ENCODE measurements around the gene CDH23.

- TF ChIP-seq, protein P1, sequence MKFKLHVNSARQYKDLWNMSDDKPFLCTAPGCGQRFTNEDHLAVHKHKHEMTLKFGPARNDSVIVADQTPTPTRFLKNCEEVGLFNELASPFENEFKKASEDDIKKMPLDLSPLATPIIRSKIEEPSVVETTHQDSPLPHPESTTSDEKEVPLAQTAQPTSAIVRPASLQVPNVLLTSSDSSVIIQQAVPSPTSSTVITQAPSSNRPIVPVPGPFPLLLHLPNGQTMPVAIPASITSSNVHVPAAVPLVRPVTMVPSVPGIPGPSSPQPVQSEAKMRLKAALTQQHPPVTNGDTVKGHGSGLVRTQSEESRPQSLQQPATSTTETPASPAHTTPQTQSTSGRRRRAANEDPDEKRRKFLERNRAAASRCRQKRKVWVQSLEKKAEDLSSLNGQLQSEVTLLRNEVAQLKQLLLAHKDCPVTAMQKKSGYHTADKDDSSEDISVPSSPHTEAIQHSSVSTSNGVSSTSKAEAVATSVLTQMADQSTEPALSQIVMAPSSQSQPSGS (IDR thresholded peaks at IDR 0.05; ENCODE audit: low read length) = no peak
- 0 out of 2 replicates have a peak, but pooled peaks have one; percentile 24 for TF ChIP-seq CHD2 (IDR thresholded peaks at IDR 0.05; ENCODE audit: borderline replicate concordance, low read depth, low read length)
- TF ChIP-seq, protein P2, sequence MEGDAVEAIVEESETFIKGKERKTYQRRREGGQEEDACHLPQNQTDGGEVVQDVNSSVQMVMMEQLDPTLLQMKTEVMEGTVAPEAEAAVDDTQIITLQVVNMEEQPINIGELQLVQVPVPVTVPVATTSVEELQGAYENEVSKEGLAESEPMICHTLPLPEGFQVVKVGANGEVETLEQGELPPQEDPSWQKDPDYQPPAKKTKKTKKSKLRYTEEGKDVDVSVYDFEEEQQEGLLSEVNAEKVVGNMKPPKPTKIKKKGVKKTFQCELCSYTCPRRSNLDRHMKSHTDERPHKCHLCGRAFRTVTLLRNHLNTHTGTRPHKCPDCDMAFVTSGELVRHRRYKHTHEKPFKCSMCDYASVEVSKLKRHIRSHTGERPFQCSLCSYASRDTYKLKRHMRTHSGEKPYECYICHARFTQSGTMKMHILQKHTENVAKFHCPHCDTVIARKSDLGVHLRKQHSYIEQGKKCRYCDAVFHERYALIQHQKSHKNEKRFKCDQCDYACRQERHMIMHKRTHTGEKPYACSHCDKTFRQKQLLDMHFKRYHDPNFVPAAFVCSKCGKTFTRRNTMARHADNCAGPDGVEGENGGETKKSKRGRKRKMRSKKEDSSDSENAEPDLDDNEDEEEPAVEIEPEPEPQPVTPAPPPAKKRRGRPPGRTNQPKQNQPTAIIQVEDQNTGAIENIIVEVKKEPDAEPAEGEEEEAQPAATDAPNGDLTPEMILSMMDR (IDR thresholded peaks at IDR 0.05 in 2 of 3, conservative IDR thresholded peaks at IDR 0.05 in 1 of 3; ENCODE audit: control insufficient read depth in 2 of 3, extremely low read depth in 1 of 3, insufficient read depth in 1 of 3, low read depth in 3 of 3, low read length in 3 of 3) = no peak
- TF ChIP-seq, protein P3, sequence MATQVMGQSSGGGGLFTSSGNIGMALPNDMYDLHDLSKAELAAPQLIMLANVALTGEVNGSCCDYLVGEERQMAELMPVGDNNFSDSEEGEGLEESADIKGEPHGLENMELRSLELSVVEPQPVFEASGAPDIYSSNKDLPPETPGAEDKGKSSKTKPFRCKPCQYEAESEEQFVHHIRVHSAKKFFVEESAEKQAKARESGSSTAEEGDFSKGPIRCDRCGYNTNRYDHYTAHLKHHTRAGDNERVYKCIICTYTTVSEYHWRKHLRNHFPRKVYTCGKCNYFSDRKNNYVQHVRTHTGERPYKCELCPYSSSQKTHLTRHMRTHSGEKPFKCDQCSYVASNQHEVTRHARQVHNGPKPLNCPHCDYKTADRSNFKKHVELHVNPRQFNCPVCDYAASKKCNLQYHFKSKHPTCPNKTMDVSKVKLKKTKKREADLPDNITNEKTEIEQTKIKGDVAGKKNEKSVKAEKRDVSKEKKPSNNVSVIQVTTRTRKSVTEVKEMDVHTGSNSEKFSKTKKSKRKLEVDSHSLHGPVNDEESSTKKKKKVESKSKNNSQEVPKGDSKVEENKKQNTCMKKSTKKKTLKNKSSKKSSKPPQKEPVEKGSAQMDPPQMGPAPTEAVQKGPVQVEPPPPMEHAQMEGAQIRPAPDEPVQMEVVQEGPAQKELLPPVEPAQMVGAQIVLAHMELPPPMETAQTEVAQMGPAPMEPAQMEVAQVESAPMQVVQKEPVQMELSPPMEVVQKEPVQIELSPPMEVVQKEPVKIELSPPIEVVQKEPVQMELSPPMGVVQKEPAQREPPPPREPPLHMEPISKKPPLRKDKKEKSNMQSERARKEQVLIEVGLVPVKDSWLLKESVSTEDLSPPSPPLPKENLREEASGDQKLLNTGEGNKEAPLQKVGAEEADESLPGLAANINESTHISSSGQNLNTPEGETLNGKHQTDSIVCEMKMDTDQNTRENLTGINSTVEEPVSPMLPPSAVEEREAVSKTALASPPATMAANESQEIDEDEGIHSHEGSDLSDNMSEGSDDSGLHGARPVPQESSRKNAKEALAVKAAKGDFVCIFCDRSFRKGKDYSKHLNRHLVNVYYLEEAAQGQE (IDR thresholded peaks at IDR 0.05; ENCODE audit: low read depth, low read length) = no peak
- TF ChIP-seq NKRF (conservative IDR thresholded peaks at IDR 0.05) = no peak
- no peak for TF ChIP-seq ESRRA (IDR thresholded peaks at IDR 0.05; ENCODE audit: low read length)
- no peak for TF ChIP-seq FOXM1 (IDR thresholded peaks at IDR 0.05; ENCODE audit: low read depth, low read length)
- no peak for TF ChIP-seq ZZZ3 (IDR thresholded peaks at IDR 0.05; ENCODE audit: control insufficient read depth, insufficient read length, low read depth)
Measured at GRCh38 chr10:71667387-71667752, 270.6 kb downstream of the CDH23 start.

Data from GM12878 (cell line).